ENCODE data around the gene AHCYL1. TPM values are rescaled to one million over a fixed set of nuclear protein-coding genes. Genes with fewer than 3 reads are reported as not detected.

Gene AHCYL1
- total RNA-seq, 2 donors from 2014 or later = 78.9 to 96.0 TPM

DNA sequence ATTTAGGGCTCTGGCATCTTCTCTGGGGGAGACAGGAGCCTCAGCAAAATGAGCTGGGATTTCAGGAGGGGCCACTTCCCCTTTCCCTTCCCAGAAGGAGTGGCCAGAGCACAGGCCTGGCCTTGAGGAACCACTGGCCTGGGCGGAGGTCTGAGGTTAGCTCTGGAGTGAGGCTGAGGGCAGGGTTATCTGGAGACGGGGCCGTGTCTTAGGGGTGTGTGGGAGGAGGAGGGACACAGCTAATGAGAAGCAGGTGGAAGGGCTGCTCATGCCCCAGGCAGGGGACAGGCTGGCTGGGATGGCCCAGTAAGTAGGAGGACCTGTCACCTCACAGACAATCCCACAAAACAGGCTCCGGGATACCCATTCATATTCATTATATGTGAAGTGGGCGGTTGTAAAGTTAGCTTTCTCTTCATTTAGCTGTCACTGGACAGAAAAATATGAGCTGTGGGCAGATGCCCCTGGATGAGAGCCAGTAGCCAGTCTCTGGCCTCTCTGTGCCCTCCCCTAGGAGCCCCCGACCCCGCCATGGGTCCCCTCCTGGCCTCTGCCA is 73.5 kb downstream of the AHCYL1 start:
- peaks cover 65% of the 10 kb centered on the region for H3K36me3 ChIP-seq (ENCODE audit: control insufficient read depth, insufficient read depth, low read length)
- no peaks in the 10 kb centered on the region for H3K9me3 Mint-ChIP-seq
- peaks cover 3% of the 10 kb centered on the region for H3K4me1 Mint-ChIP-seq
- WGBS, 2 experiments (ENCODE audit: insufficient coverage in 1 of 2, insufficient read length in 1 of 2) = 83 to 94% methylated on average over 4 to 7 of the region's 7 CpGs
- no peaks in the 10 kb centered on the region for H3K27me3 Mint-ChIP-seq (ENCODE audit: insufficient read depth)
- no peak overlapping the region for H3K27ac ChIP-seq (ENCODE audit: low read depth, low read length)
- H3K4me3 Mint-ChIP-seq = no peak overlapping the region
- peaks cover 62% of the 10 kb centered on the region for H3K36me3 Mint-ChIP-seq (ENCODE audit: low read depth)
- no peak overlapping the region for H3K9ac ChIP-seq (ENCODE audit: extremely low read depth, low read length, poor library complexity, severe bottlenecking)
- H3K4me3 ChIP-seq (ENCODE audit: low read length) = no peak overlapping the region
- no peak for DNase-seq
- TF ChIP-seq CTCF (conservative IDR thresholded peaks at IDR 0.05) = no peak
- H3K27ac Mint-ChIP-seq = no peak overlapping the region
- H3K4me1 ChIP-seq (ENCODE audit: control insufficient read depth, insufficient read depth, low read length) = peaks cover 5% of the 10 kb centered on the region
- no peaks in the 10 kb centered on the region for H3K27me3 ChIP-seq (ENCODE audit: control insufficient read depth, insufficient read depth, low read length, poor library complexity, severe bottlenecking)
- no peaks in the 10 kb centered on the region for H3K9me3 ChIP-seq (ENCODE audit: control insufficient read depth, low read length)

- 88% methylated on average over 1 of the region's 1 CpG; no CpG with 5 or more reads in 1 of the 2 experiments for WGBS, 2 experiments (ENCODE audit: insufficient coverage in 1 of 2, insufficient read length in 1 of 2)
- H3K9me3 ChIP-seq (ENCODE audit: control insufficient read depth, low read length) = no peaks in the 10 kb centered on the region
- no peak overlapping the region for H3K27ac ChIP-seq (ENCODE audit: low read depth, low read length)
- no peak overlapping the region for H3K4me3 ChIP-seq (ENCODE audit: low read length)
- H3K27me3 ChIP-seq (ENCODE audit: control insufficient read depth, insufficient read depth, low read length, poor library complexity, severe bottlenecking) = no peaks in the 10 kb centered on the region
- Mint-ChIP-seq H3K27me3 (ENCODE audit: insufficient read depth) (peaks cover 2% of the 10 kb centered on the region), H3K4me1 (peaks cover 3% of the 10 kb centered on the region), H3K36me3 (ENCODE audit: low read depth) (peaks cover 60% of the 10 kb centered on the region), H3K27ac (no peak overlapping the region), H3K9me3 (no peaks in the 10 kb centered on the region), H3K4me3 (no peak overlapping the region)
- H3K9ac ChIP-seq (ENCODE audit: extremely low read depth, low read length, poor library complexity, severe bottlenecking) = no peak overlapping the region
- TF ChIP-seq CTCF (conservative IDR thresholded peaks at IDR 0.05) = no peak
- peaks cover 5% of the 10 kb centered on the region for H3K4me1 ChIP-seq (ENCODE audit: control insufficient read depth, insufficient read depth, low read length)
- peaks cover 60% of the 10 kb centered on the region for H3K36me3 ChIP-seq (ENCODE audit: control insufficient read depth, insufficient read depth, low read length)
- no peak for DNase-seq
Observed at GRCh38 chr1:110058591-110058990, 74.0 kb downstream of the AHCYL1 start.

- Mint-ChIP-seq H3K27me3 (ENCODE audit: insufficient read depth) (peaks cover 6% of the 10 kb centered on the region), H3K4me1 (peaks cover 3% of the 10 kb centered on the region), H3K4me3 (no peak overlapping the region), H3K36me3 (ENCODE audit: low read depth) (peaks cover 53% of the 10 kb centered on the region), H3K27ac (peak overlapping the region; percentile 66), H3K9me3 (no peaks in the 10 kb centered on the region)
- no peak overlapping the region for H3K9ac ChIP-seq (ENCODE audit: extremely low read depth, low read length, poor library complexity, severe bottlenecking)
- no peak overlapping the region for H3K4me3 ChIP-seq (ENCODE audit: low read length)
- H3K9me3 ChIP-seq (ENCODE audit: control insufficient read depth, low read length) = no peaks in the 10 kb centered on the region
- no peak for TF ChIP-seq CTCF (conservative IDR thresholded peaks at IDR 0.05)
- 64 to 77% methylated on average over 2 to 6 of the region's 6 CpGs for WGBS, 2 experiments (ENCODE audit: insufficient coverage in 1 of 2, insufficient read length in 1 of 2)
- DNase-seq = no peak
- peaks cover 54% of the 10 kb centered on the region for H3K36me3 ChIP-seq (ENCODE audit: control insufficient read depth, insufficient read depth, low read length)
- H3K27me3 ChIP-seq (ENCODE audit: control insufficient read depth, insufficient read depth, low read length, poor library complexity, severe bottlenecking) = no peaks in the 10 kb centered on the region
- H3K4me1 ChIP-seq (ENCODE audit: control insufficient read depth, insufficient read depth, low read length) = peaks cover 5% of the 10 kb centered on the region
- H3K27ac ChIP-seq (ENCODE audit: low read depth, low read length) = no peak overlapping the region
Observed at GRCh38 chr1:110059133-110059863, 74.7 kb downstream of the AHCYL1 start.

All from endodermal cell (in vitro differentiated cells).